Ovary (tissue), 3 donors: ENCODE results near the gene ZMIZ1.

ENCODE experiments used
- CTCF ChIP-seq, 3 donors: fragments of 450-650 bp in 2 of 3; fragments of 200-600 bp in 1 of 3; IDR thresholded peaks; one replicate each; pipeline versions ENCODE4 v1.5.1 to v1.8.0; 2016 to 2022; ENCODE audit warnings: antibody characterized with exemption in 3 of 3, mild to moderate bottlenecking in 1 of 3
- POLR2A ChIP-seq: fragments of 450-650 bp; IDR thresholded peaks from one replicate; pipeline ENCODE4 v1.6.1; 2017; ENCODE audit warnings: antibody characterized with exemption, mild to moderate bottlenecking, moderate library complexity
- donor health status: DM: no; HTN: no; CAD: no.

- no peak for TF ChIP-seq CTCF (IDR thresholded peaks at IDR 0.05)
- no peak for TF ChIP-seq POLR2A
These were observed 34.4 kb downstream of the ZMIZ1 start for GRCh38 chr10:79103129-79103528.
